DMS 273 (cell line): ENCODE results near the gene PITRM1.
A peak's percentile ranks its signal among the peaks of the same experiment; 100 is the strongest.
"Not testable (repeated sequence)": the region's sequence is repeated elsewhere in the genome, so short reads cannot be mapped to it uniquely, and the experiment has no call there.

Source experiments
- DNase-seq: peaks from one replicate; lab custom pipeline; 2025; ENCODE audit not compliant: unreplicated experiment; lab: John Stamatoyannopoulos, UW

The PITRM1 gene

DNA sequence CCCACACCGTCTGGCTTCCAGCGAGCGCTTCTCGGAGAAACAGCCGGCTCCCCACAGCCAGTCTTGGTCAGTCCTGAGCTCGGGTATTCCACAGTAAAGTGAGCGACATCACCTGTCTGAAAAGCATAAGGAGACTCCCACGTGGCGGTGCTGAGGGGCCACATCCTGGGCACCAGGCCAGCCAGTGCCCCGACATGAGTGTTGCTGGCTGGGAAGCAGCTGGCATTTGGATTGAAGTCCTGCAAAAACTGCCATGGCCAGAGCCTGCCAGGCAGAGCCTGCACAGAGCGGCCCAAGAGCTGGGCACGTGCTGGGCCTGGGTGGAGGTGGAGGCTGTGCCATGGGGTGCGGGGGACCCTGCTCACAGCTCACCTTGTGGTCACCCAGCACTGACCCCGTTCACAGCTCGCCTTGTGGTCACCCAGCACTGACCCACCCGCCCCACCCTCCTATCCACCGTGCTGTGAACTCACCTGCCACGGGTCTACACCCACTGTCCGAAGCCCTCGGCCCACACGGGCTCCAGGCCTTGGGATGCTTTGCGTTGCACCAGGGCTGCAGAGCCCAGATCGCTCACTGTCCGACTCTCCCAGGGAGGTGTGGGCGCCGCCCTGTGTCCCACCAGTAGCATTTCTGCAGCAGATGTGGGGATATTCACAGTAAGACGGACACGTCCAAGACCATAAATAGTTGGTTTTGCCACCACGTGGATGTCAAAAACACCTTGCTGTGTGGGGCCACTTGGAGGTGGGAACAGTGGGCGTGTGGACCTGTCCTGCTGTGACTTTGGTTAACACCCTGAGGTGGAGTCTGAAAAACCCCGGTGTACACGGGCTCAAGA lies 48.8 kb downstream of the PITRM1 start:
- DNase-seq = no peak

GRCh38 chr10:3122486-3123205 lies 49.9 kb downstream of the PITRM1 start:
- no peak for DNase-seq

GRCh38 chr10:3122034-3122433 lies 50.5 kb downstream of the PITRM1 start:
- DNase-seq = no peak

- DNase-seq = peak; percentile 26
Measured at GRCh38 chr10:3119796-3120459, 52.7 kb downstream of the PITRM1 start.

DNA sequence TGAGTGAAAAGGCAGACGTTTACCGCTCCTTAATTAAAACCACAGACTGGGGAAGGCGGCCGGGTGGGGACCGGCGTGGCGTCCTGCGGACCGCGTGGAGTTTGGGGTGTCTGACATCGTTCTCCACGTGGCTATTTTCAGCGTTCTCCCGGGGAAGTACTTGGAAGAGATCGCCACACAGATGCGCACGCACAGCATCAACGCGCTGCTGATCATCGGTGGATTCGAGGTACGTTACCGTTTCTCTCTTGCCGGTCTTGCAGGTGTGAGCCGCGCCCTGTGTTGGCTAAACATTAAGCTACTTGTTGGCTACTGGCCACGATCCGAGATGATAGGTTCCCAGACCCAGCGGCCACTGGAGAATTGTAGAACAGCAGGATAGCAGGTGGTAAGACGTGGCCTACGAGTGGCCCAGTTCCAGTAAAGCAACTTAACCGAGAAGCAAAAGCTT lies 53.9 kb downstream of the PITRM1 start:
- DNase-seq = no peak

DNA sequence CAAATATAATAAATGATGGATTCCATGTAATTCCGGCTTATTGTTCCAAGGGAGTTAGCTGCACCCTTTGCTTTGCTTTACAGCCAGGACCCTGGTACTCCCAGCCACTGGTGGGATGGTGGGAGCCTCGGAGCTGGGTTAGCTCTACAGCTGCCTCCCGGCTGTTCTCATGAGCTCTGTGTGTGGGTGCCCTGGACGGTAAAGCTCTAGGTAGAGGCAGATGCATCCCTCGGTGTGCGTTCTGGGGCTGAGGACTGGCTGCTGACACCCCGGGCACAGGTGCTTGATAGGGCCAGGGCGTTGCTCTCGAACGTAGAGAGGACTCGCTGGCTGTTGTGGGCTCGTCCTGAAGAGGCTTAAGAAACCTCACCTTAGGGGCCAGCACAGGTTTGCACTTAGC lies 55.1 kb downstream of the PITRM1 start:
- no peak for DNase-seq

GRCh38 chr10:3116508-3117100 lies 56.0 kb downstream of the PITRM1 start:
- no peak for DNase-seq

GRCh38 chr10:3115685-3116084 lies 56.9 kb downstream of the PITRM1 start:
- DNase-seq = no peak

GRCh38 chr10:3113343-3113720 lies 59.2 kb downstream of the PITRM1 start:
- no peak for DNase-seq

DNA sequence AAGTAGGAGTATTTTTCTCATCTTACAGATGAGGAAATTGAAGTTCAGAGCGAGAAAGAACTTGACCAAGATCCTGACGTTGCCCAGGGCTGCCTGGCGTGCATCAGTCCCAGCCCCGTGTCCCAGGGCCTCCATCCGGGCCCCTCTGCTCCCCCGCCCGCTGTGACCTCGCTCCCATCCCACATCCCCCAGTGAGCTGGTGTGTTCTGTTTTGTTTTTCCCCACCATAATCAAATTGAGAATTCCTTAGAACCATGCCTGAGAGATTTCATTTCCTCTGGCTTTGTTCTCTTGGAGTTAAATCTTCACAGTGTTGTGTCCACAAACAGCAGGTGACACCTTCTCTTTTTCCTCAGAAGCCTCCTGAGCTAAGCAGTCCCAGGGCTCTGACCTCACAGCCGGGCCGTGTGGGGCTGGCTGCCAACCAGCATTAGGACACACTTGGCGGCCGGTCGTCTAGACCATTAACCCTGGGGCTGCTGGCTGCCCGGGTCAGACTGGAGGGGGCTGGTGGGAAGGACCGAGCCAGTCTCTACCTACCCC lies 60.9 kb downstream of the PITRM1 start:
- no peak for DNase-seq

DNA sequence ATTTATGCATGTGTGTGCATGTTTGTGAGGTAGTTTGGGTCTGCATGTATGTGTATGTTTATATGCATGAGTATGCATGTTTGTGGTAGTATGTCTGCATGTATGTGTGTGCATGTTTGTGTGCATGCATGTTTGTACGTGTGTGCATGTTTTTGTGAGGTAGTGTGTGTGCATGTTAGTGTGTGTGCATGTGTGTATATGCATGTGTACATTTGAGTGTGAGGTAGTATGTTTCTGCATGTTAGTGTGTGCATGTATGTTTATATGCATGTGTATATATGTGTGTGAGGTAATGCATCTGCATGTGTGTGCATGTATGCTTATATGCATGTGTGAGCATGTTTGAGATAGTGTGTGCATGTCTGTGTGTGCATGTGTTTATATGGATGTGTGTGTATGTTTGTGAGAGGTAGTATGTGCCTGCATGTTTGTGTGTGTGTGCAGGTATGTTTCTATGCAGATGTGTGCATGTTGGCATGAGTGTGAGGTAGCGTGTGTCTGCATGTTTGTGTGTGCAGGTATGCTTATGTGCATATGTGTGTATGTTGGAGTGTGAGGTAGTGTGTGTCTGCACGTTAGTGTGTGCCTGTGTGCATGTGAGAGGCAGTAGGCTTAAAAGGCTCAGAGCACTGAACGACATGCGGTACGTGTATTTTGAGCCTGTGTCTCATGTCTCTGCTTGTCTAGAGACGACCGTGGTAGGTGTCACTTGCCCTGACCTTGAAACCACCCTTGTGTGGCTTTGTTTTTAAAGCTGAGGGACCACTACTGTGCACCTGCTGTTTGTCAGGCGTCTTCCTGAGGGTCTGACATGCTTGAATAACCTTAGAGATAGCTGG lies 61.6 kb downstream of the PITRM1 start:
- no peak for DNase-seq

DNA sequence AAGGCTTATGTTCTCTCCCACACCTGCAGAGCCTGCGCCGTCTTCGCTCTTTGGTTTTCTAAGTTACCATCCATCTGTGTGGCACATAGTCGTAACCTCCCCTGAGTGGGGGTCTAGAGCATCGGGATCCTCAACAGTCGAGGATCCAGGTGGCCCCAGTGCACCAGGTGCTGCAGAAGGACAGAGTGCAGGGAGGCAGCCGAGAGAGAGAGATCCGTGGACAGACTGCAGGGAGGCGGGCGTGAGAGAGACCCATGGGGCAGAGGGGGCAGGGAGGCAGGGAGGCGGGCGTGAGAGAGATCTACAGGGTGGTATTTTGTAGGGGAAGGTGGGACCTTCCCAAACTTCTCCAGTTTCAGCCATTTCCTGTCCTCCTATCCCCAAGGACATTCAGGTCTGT lies 62.9 kb downstream of the PITRM1 start:
- no peak for DNase-seq

GRCh38 chr10:3109196-3109595 lies 63.4 kb downstream of the PITRM1 start:
- DNase-seq = no peak

DNA sequence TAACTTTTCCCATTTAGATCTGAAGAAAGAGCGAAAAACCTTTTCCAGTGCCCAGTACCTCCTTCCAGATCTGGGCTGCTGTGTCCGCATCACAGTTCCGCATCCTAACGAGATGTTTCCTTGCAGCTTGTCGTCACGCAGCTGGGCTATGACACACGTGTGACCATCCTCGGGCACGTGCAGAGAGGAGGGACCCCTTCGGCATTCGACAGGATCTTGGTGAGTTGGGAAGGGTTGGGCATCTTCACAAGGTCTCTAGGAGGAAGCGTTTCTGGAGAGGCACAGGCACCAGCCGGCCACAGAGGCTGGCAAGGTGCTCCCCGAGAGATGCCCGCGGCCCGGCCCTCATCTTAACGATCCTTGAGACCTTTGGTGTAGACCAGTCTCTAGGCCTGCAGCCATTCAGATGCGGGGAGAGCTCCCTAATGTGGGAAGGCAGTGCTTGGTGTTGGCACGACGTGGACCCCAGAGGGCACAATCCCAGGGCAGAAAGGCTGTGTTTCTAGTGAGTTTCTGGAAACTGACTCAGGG lies 63.9 kb downstream of the PITRM1 start:
- DNase-seq = no peak

- DNase-seq = no peak
Measured at GRCh38 chr10:3108033-3108432, 64.5 kb downstream of the PITRM1 start.

- no peak for DNase-seq
Measured at GRCh38 chr10:3107426-3107961, 65.1 kb downstream of the PITRM1 start.

- DNase-seq = no peak
Measured at GRCh38 chr10:3106928-3107425, 65.6 kb downstream of the PITRM1 start.

DNA sequence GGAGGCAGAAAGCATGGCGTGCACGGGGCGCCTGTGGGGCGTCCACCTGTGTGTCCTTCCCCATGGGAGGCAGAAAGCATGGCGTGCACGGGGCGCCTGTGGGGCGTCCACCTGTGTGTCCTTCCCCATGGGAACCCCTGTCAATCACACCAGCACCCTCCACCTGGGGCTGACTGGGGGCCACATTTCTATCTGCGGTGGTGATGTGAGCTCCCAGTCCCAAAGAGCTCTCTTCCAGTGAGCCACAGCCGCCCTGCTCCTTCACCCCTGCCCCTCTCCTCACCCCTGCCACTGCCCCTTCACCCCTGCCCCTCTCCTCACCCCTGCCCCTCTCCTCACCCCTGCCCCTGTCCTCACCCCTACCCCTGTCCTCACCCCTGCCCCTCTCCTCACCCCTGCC lies 66.3 kb downstream of the PITRM1 start:
- DNase-seq = not testable (repeated sequence)

DNA sequence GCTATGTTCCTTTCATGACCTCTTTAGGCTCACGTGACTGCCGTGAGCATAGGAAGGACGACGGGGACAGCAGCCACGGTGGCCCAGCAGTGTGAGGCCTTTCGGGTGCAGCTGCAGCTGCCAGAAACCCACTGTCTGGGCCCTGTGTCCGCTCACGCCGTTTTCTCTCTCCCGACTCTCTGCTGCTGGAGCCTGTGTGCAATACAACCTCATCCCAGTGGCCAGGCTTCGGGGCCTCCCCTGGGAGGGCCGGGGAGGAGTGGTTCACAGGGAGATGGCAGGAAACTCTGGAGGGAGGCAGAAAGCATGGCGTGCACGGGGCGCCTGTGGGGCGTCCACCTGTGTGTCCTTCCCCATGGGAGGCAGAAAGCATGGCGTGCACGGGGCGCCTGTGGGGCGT lies 66.7 kb downstream of the PITRM1 start:
- DNase-seq = no peak

DNA sequence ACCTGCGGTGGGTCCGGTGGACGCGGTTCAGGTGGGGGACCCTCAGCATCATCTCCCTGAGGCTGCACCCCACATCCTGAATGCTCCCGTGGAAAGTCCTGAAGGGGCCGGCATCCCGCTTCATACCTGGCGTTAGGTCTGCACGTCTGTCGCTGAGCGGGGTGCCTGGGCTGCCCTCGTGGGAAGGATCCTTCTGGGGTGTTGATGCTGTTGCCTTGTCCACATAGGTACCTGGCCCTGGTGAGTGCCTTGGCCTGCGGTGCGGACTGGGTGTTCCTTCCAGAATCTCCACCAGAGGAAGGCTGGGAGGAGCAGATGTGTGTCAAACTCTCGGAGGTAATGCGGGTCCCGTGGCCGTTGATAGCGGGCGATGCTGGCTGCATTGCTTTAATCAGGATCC lies 67.4 kb downstream of the PITRM1 start:
- no peak for DNase-seq
